Liver (tissue), 9 donors: ENCODE data around the gene CUX1. TPM values are rescaled to one million over a fixed set of nuclear protein-coding genes. Genes with fewer than 3 reads are reported as not detected.

Experiments used
- DNase-seq: peaks from one replicate; pipeline ENCODE4 v3.0.0-alpha.2; 2017; ENCODE audit warnings: low spot score
- H3K27ac ChIP-seq, 2 donors: one replicate each; pipeline ENCODE4 v1.7.0; 2013; ENCODE audit warnings: inconsistent platforms in 2 of 2, low read length in 2 of 2, control low read depth in 1 of 2, low read depth in 1 of 2, mild to moderate bottlenecking in 1 of 2
- H3K27me3 ChIP-seq, 4 donors: one replicate each; pipeline versions ENCODE4 v1.6.1 to v1.7.0; 2013; ENCODE audit warnings: low read length in 3 of 4, inconsistent platforms in 1 of 4, mild to moderate bottlenecking in 1 of 4, moderate library complexity in 1 of 4; ENCODE audit not compliant: control insufficient read depth in 4 of 4, insufficient read depth in 4 of 4
- H3K36me3 ChIP-seq, 4 donors: one replicate each; pipeline versions ENCODE4 v1.6.1 to v1.7.0; 2013; ENCODE audit warnings: low read length in 3 of 4, mild to moderate bottlenecking in 3 of 4, low read depth in 1 of 4, moderate library complexity in 1 of 4; ENCODE audit not compliant: control insufficient read depth in 4 of 4, insufficient read depth in 3 of 4
- H3K4me1 ChIP-seq, 4 donors: one replicate each; pipeline versions ENCODE4 v1.6.1 to v1.7.0; 2013; ENCODE audit warnings: low read length in 3 of 4, mild to moderate bottlenecking in 3 of 4, moderate library complexity in 1 of 4; ENCODE audit not compliant: control insufficient read depth in 4 of 4, insufficient read depth in 4 of 4
- H3K4me3 ChIP-seq, 3 donors: one replicate each; pipeline versions ENCODE4 v1.6.1 to v1.7.0; 2013; ENCODE audit warnings: low read length in 3 of 3, control low read depth in 1 of 3, low read depth in 1 of 3, mild to moderate bottlenecking in 1 of 3
- H3K9ac ChIP-seq, 2 donors: one replicate each; pipeline ENCODE4 v1.7.0; 2013; ENCODE audit warnings: low read length in 2 of 2, mild to moderate bottlenecking in 2 of 2, moderate library complexity in 2 of 2, control low read depth in 1 of 2, low read depth in 1 of 2
- H3K9me3 ChIP-seq, 4 donors: one replicate each; pipeline versions ENCODE4 v1.6.1 to v1.7.0; 2013; ENCODE audit warnings: low read length in 3 of 4; ENCODE audit not compliant: control insufficient read depth in 4 of 4
- FOXA1 ChIP-seq: IDR thresholded peaks from 2 replicates; pipeline ENCODE4 v1.6.1; 2016; ENCODE audit warnings: antibody characterized with exemption
- FOXA2 ChIP-seq: IDR thresholded peaks from 2 replicates; pipeline ENCODE4 v1.6.1; 2016; ENCODE audit warnings: antibody characterized with exemption
- GABPA ChIP-seq, 2 donors: IDR thresholded peaks in 1 of 2; conservative IDR thresholded peaks in 1 of 2; 2 replicates each; pipeline ENCODE4 v1.6.1; 2016; ENCODE audit warnings: antibody characterized with exemption in 2 of 2, mild to moderate bottlenecking in 1 of 2, moderate library complexity in 1 of 2
- HNF4G ChIP-seq: IDR thresholded peaks from 2 replicates; pipeline ENCODE4 v1.6.1; 2016; ENCODE audit warnings: antibody characterized with exemption
- JUND ChIP-seq, 2 donors: IDR thresholded peaks; 2 replicates each; pipeline ENCODE4 v1.6.1; 2016; ENCODE audit warnings: antibody characterized with exemption in 2 of 2
- NR2F2 ChIP-seq: IDR thresholded peaks from 2 replicates; pipeline ENCODE4 v1.6.1; 2016; ENCODE audit warnings: antibody characterized with exemption
- RXRA ChIP-seq, 2 donors: IDR thresholded peaks; 2 replicates each; pipeline ENCODE4 v1.6.1; 2017 to 2018; ENCODE audit warnings: antibody characterized with exemption in 2 of 2, mild to moderate bottlenecking in 1 of 2
- TAF1 ChIP-seq: conservative IDR thresholded peaks from 2 replicates; pipeline ENCODE4 v1.6.1; 2016; ENCODE audit warnings: antibody characterized with exemption, mild to moderate bottlenecking
- WGBS: extraction: QIAGEN DNeasy Blood & Tissue Kit; methylation state at CpG from one replicate; pipeline ENCODE4 v1.1.7; 2013; 5-methylcytosine and 5-hydroxymethylcytosine counted together
- polyA plus RNA-seq, 2 donors: library from polyadenylated mRNA; stranded (reverse) in 1 of 2; unstranded in 1 of 2; fragments of 200-250 nt in 1 of 2; fragments of >200 nt in 1 of 2; fragmentation: Nextera tagmentation in 1 of 2; extraction: Ambion mirVana in 1 of 2; gene quantifications; one replicate each; pipeline versions ENCODE4 v1.2.1 to v1.2.3, GENCODE V29; 2013 to 2015
- total RNA-seq, 2 donors: library from RNA; depleted of rRNA; stranded (reverse); fragments of >200 nt; gene quantifications; one replicate each; pipeline ENCODE4 v1.2.3, GENCODE V29; 2014
- TF ChIP-seq, protein P1 (sequence below): IDR thresholded peaks from 2 replicates; pipeline ENCODE4 v1.6.1; 2016; ENCODE audit warnings: antibody characterized with exemption, mild to moderate bottlenecking
- TF ChIP-seq, protein P2 (sequence below): IDR thresholded peaks from 2 replicates; pipeline ENCODE4 v1.6.1; 2016; ENCODE audit warnings: antibody characterized with exemption
- TF ChIP-seq, protein P3 (sequence below): IDR thresholded peaks from 2 replicates; pipeline ENCODE4 v1.6.1; 2016; ENCODE audit warnings: antibody characterized with exemption
- donor health status: healthy.
- donor health status: healthy.
- donor health status: healthy.
- donor health status: healthy.
- donor health status: healthy.

The CUX1 gene
- total and polyA plus RNA-seq, 4 donors = 18.6 to 40.6 (median 21.4) TPM

DNA sequence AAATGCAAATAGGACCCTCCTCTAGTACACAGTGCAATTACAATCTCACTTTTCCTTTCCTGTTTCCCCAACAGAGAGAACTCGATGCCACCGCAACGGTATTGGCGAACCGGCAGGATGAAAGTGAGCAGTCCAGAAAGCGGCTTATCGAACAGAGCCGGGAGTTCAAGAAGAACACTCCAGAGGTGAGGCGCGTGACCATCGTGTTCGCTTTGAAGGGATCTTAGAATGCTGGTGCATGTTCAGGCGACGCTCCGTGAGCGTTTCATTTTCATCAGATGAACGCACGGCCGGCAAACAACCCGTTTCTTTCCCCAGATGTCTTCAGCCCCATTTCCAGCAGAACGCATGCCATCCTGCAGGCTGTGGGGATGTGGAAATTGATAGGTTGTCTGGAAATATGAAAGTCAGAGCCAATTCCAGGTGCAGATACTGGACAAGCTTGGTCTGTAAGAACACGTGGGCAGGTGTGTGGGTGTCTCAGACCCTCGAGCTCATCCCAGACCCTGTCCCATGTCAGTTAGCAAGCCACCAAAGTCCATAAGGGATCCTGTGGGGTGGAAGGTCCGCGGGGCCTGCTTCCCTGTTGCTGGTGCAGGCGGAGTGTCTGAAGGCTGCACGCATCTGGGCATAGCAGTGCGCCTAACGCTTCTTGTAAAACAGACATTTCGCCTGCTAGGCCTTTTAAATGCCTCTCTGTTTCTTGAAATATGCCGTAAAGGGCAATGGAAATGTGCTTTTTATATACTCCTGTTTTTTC lies 98.8 kb downstream of the CUX1 start (continued):
- TF ChIP-seq, protein P1, sequence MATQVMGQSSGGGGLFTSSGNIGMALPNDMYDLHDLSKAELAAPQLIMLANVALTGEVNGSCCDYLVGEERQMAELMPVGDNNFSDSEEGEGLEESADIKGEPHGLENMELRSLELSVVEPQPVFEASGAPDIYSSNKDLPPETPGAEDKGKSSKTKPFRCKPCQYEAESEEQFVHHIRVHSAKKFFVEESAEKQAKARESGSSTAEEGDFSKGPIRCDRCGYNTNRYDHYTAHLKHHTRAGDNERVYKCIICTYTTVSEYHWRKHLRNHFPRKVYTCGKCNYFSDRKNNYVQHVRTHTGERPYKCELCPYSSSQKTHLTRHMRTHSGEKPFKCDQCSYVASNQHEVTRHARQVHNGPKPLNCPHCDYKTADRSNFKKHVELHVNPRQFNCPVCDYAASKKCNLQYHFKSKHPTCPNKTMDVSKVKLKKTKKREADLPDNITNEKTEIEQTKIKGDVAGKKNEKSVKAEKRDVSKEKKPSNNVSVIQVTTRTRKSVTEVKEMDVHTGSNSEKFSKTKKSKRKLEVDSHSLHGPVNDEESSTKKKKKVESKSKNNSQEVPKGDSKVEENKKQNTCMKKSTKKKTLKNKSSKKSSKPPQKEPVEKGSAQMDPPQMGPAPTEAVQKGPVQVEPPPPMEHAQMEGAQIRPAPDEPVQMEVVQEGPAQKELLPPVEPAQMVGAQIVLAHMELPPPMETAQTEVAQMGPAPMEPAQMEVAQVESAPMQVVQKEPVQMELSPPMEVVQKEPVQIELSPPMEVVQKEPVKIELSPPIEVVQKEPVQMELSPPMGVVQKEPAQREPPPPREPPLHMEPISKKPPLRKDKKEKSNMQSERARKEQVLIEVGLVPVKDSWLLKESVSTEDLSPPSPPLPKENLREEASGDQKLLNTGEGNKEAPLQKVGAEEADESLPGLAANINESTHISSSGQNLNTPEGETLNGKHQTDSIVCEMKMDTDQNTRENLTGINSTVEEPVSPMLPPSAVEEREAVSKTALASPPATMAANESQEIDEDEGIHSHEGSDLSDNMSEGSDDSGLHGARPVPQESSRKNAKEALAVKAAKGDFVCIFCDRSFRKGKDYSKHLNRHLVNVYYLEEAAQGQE = no peak
- no peak for TF ChIP-seq FOXA2
- TF ChIP-seq TAF1 = no peak
- TF ChIP-seq RXRA (IDR thresholded peaks at IDR 0.05) = no peak
- TF ChIP-seq FOXA1 = no peak

DNA sequence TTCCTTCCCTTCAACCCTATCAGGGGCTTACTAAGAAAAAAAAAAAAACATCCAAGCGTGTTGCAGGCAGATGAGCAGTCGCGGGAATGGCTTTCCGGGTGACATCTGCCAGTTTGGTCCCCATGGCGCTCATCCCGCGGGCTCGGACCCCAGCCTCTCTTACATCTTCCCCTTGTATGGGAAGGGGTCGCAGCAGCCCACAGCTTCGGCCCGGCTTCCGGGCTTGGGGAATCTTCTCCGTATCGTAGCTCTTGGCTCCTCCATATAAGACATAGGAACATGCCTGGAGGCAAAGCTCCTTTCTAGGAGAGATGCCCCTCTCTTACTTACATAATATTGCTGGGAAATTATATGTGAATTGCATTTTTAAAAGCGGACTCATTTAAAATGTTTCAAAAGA lies 99.5 kb downstream of the CUX1 start:
- no peak overlapping the region for H3K27ac ChIP-seq
- H3K9ac ChIP-seq = no peak overlapping the region
- no peaks in the 10 kb centered on the region for H3K27me3 ChIP-seq
- H3K4me3 ChIP-seq = no peak overlapping the region
- TF ChIP-seq NR2F2 = no peak
- TF ChIP-seq HNF4G = no peak
- TF ChIP-seq, protein P2, sequence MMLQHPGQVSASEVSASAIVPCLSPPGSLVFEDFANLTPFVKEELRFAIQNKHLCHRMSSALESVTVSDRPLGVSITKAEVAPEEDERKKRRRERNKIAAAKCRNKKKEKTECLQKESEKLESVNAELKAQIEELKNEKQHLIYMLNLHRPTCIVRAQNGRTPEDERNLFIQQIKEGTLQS = no peak
- TF ChIP-seq GABPA (IDR thresholded peaks at IDR 0.05 in 1 of 2, conservative IDR thresholded peaks at IDR 0.05 in 1 of 2) = no peak
- TF ChIP-seq TAF1 = no peak
- TF ChIP-seq JUND (IDR thresholded peaks at IDR 0.05) = no peak
- TF ChIP-seq, protein P3, sequence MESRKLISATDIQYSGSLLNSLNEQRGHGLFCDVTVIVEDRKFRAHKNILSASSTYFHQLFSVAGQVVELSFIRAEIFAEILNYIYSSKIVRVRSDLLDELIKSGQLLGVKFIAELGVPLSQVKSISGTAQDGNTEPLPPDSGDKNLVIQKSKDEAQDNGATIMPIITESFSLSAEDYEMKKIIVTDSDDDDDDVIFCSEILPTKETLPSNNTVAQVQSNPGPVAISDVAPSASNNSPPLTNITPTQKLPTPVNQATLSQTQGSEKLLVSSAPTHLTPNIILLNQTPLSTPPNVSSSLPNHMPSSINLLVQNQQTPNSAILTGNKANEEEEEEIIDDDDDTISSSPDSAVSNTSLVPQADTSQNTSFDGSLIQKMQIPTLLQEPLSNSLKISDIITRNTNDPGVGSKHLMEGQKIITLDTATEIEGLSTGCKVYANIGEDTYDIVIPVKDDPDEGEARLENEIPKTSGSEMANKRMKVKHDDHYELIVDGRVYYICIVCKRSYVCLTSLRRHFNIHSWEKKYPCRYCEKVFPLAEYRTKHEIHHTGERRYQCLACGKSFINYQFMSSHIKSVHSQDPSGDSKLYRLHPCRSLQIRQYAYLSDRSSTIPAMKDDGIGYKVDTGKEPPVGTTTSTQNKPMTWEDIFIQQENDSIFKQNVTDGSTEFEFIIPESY = no peak
- DNase-seq = no peak
- peaks cover 0 to 8% (median 2%) of the 10 kb centered on the region in 4 donors for H3K4me1 ChIP-seq
- H3K9me3 ChIP-seq = no peaks in the 10 kb centered on the region
- peaks cover 0 to 12% (median 7%) of the 10 kb centered on the region in 4 donors for H3K36me3 ChIP-seq
- 94% methylated on average over 15 of the region's 15 CpGs for WGBS

DNA sequence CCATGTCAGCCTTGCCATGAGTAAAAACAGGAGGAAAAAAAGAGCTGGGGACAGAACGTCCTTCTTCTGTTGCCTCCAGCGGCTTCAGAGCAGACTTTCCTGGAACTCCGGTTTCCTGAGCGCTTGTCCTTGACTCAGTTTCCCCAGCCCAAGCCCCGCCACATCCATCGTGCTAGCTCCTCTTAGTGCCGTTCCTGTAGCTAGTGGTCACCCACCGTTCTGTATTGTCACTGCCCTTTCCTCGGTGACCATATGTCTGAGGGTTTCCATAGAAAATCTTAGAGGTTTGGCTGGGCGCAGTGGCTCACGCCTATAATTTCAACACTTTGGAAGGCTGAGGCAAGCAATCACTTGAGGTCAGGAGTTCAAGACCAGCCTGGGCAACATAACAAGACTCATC lies 100.1 kb downstream of the CUX1 start:
- Histone ChIP-seq H3K9ac (no peak overlapping the region), H3K36me3 (peaks cover 0 to 12% (median 7%) of the 10 kb centered on the region in 4 donors), H3K9me3 (no peaks in the 10 kb centered on the region), H3K27me3 (no peaks in the 10 kb centered on the region), H3K27ac (no peak overlapping the region), H3K4me1 (peaks cover 0 to 5% (median 2%) of the 10 kb centered on the region in 4 donors), H3K4me3 (no peak overlapping the region)
- WGBS = 95% methylated on average over 11 of the region's 11 CpGs
- no peak for DNase-seq
- TF ChIP-seq GABPA (IDR thresholded peaks at IDR 0.05 in 1 of 2, conservative IDR thresholded peaks at IDR 0.05 in 1 of 2) (no peak), JUND (IDR thresholded peaks at IDR 0.05) (no peak)
